NCI-H524 (cell line): ENCODE data around the gene ZNF646.
"Not testable (repeated sequence)": the region's sequence is repeated elsewhere in the genome, so short reads cannot be mapped to it uniquely, and the experiment has no call there.

Source experiments
- DNase-seq, 2 experiments: peaks; one replicate each; lab custom pipeline; 2025; lab: John Stamatoyannopoulos, UW

ZNF646 gene

DNA sequence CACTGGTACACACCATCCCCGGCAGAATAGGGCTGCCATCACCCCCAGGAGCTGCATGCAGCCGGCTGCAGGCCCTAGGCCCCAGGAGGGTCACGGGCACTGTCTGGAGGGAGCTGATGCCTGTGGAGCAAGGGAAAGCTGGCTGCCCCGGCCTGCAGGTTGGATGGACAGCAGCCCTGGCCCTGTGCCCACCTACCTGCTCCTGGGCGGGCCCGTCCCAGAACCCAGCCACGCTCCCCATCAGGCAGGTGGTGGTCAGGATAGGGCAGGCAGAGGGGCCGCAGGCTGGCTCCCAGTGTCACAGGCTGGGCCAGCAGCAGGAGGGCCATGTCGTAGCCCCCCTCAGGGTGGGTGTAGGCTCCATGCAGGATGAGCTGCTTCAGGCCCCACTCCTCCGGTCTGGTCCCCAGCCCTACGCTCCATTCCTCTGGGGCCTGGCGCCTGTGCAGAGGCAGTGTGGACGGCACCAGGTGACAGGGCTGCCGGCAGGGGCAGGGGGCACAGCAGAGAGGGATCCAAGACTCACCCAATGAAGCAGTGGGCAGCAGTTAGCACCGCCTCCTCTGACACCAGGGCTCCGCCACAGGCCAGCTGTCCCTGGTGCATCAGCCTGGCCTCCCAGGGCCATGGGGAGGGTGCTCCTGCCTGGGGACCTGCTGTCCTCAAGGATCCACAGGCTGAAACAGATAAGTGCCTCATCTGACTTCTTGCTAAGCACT, 10.5 kb downstream of the ZNF646 start:
- DNase-seq, result no peak

DNA sequence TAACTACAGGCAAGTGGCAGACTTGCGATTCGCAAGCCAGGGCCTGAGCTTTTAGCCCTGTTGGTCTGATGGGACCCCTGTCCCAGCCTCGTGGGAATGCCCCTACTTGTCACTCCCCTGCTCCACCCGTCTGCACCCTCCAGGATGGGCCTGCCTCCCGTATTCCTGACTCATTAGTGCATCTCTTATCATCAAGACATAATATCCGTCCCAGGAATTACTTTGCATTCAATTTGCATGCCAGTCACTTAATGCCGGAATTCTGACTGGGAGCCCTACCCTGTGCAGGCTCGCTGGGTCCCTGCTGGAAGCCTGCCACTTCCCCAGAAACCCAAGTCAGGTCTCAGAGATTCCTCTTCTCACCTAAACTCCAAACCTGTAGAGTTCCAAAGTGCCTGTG, 11.2 kb downstream of the ZNF646 start:
- no peak for DNase-seq

DNA sequence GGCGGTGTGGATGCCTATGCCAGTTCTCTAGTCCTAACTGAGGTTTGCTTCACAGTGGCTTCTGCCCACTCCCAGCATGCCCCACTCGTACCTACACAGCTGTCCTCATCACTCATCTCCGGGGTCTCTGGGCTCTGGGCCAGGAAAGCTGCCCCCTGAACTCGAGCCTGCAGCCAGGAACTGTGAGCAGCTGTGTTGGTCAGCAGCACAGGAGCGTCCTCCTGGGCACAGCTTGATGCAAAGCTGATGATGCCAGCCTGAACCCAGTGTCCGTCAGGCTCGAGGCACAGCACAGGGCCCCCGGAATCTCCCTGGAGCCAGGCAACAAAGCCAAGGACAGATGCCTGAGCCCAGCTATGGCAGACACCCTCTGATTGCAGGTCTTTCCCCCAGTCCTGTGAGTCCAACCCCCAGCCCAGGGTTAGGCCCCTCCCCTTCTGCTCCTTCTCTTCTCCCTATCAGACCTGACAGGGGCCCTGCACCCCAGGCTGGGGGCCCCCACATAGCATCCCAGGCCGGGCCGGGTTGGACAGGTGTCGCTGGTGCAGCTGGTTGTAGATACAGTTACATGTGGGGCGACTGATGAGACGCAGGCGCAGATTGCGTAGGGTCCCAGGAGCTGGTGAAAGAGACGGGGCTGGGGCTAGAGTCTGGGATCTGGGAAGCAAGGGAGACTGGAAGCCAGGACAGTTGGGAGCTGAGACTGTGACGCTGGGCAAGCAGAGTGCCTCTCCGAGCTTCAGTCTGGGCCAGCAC, 11.8 kb downstream of the ZNF646 start:
- DNase-seq, result no peak

DNA sequence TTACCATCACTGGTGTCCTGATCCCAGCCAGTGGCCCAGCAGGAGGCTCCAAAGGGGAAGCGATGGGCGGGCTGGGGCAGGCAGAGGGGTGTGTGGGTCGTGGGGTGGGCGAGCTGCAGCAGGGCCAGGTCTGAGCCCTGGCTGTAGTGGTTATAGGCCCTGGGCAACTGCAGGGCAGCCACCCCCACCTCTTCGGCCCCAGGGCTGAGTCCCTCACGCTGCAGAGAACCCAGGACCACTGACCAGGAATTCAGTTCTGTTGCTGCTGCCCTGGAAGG, 12.3 kb downstream of the ZNF646 start:
- DNase-seq, result no peak

DNA sequence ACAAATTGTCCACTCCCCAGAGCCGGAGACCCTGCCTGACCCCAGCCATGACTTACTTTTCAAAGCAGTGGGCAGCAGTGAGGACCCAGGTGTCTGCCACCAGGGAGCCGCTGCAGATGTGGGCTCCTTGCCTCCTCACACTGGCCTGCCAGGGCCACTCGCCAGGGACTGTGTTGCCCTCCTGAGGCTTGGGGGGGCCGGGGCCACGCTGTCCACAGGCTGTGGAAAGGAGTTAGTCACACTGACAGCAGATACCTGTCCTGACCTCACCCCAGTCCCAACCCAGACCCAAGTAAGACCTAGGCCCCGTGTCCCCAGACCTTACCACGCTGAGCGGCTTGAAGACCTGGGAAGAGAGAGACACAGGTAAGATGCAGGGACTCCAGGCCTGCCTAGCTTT, 13.3 kb downstream of the ZNF646 start:
- DNase-seq, result no peak

DNA sequence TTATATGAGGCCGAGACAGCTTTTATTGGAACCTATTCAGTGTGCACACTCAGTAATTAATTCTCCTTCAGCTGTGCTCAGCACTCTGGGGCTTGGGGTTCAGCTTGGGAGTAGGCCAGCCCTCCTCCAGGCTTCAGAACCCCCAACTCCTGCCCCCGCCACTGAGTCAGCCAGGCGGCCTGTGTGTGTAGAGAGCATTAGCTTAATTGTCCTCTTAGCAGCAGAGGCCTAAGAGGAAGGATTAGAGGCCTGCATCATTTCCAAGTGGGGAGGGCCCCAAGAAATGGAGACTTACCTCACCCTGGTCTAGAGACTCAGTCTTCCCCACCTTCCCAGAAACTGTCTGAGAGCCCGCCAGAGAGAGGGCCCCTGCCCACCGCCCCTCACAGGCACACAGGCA, 13.7 kb downstream of the ZNF646 start:
- DNase-seq, result no peak

DNA sequence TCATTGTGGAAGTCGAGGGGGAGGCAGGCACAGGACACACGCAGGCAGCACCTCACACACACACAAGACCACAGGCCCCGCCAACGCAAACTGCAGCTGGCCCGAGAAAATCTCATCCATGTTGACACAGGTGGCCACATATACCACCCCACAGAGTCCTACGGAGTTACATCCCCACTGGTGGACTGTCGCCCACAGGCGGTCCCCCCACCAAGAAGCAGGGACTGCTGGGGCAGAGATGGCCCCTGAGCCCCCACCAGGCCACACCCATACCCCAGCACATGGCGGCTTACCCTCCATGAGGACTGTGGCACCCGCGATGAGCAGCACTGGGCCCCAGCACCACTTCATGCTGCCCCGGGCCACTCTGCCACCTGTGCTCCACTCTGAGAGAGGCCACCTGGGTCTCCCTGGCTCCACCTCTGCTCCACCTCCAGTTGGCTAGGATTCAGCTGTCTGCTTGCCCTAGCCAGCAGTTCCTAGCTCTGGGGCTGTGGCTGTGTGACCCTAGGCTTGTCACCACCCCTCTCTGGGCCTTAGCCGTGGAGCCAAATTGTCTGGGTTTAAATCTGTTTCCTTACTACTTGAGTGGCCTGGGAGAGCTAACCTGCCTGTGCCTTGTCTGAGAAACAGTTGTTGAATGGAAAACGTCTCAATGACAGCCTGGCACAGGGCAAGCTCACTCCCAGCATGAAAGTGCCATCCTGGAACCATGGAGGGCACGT, 14.4 kb downstream of the ZNF646 start, which contains the start of gene PRSS53:
Gene PRSS53 (minus strand): TSS at position 485 of the 725 bp plus-strand sequence. CDS start 134 bp downstream, at position 351.
- DNase-seq, result no peak

DNA sequence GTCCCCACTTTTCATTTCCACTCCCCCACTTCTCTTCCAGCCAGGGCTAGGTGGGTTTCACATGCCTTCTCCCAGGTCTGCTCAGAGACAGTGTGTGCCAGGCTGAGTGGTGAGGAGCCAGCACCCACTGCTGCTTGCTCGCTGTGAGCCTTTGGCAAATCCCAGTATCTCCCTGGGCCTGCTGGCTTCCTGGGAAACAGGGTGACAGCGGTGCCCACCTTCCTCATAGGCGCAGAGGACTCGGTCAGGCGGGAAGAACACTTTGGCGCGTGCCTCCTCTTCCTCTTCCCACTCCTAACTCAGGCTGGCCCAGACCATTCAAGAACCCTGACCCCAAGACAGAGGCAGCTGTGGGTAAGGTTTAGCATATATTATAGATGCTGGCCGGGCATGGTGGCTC, 15.0 kb downstream of the ZNF646 start:
- DNase-seq, result no peak

DNA sequence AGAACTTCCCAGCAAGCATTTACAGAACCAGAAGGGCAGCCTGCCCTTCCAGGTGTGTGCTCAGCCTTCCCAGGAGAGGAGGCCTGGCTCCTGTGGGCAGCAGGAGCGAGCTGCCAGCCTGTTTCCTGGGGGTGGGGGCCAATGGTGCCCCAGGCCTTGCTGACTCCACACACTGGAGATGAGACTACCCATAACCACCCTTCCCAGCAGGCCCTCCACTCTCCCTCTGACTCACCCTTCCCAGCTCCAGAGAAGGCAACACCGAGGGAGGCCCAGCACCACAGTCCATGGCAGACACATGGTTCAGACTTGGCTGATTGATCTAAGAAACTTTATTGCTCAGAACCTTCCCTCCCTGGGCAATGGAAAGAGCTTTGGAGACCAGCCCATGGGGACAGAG, 16.3 kb downstream of the ZNF646 start:
- no peak for DNase-seq

DNA sequence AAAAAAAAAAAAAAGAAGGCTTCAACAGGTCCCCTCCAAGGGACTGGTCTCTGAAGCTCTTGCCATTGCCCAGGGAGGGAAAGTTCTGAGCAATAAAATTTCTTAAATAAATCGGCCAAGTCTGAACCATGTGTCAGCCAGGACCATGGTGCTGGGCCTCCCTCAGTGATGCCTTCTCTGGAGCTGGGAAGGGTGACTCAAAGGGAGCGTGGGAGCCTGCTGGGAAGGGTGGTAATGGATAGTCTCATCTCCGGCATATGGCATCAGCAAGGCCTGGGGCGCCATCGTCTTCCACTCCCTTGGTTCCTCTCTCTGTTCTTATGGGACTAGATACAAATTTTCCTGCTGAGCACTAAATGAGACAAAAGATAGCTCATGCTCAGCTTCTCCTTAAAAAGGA, 18.1 kb downstream of the ZNF646 start:
- DNase-seq, result no peak

DNA sequence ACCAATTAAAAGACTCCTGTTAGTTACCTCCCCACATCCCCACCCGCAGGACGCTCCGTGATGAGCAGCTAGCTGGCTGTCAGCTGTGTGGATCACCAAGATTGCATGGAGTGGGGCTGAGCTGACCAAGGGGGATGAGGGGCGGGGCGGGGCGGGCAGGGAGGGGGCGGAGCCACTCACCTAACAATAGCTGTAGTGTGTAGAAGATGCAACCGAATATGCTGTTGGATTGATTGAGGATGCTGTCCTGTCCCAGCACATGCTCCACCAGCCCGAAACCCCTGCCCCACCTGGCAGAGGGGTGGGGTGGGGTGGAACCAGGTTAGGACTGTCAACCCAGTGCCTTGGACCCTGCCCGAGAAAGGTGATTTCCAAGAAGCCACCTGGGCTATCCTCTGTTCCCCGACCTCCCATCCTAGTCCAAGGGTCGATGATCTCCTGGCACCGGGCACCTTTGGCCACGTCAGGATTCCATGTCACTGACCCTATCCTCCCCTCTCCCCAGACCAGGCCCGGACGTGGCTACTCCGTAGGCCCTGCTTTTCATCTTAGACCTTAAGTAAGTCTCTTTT, 19.0 kb downstream of the ZNF646 start:
- DNase-seq, result peak in 1 of 2 experiments; percentile 45

DNA sequence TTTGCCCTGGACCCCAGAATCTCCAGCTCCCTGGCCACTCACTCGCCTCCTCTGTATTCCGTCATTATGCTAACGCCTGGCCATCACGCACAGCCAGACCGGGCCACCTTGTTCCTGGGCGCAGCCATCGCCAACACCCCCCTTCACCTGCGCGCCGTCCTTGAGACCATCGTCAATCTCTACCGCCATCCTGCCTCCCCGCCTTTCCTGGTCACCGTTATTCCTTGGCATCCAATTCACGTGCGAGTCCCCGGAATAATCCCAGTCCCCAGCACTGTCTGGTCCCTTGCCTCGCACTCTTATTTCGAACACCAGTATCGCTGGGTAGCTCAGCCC, 19.8 kb downstream of the ZNF646 start:
- DNase-seq, result peak in 1 of 2 experiments; percentile 47

DNA sequence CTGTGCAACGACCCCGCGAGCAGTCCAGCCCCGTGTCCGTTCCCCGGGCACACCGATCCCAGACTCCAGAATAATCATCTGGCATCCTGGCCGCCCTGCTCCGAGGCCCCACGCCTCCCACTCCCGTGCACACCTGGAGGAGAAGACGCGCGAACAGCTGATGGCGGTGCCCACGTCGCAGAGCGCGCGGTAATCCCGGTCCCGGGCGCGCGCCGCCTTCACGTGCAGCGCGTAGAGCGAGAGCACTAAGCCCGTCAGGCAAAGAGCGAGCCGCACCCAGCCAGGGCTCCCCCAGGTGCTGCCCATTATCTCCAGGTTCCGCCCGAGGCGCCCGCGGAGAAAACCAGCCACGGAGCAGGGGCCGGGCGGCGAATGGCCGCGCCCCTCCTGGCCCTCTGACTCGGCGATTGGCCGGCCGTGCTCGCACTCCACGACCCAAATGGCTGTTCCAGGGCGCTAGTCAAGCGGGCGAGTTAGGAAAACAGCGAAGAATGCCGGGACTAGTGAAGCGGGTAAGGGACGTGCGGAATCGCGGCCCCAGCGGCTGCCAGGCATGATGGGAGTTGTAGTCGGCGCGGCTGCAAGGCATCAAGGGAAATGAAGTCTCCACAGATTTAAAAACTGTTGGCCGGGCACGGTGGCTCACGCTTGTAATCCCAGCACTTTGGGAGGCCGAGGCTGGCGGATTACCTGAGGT, 20.4 kb downstream of the ZNF646 start, which contains the start of gene VKORC1:
Gene VKORC1 (minus strand): TSS at position 374 of the 697 bp plus-strand sequence. CDS start 68 bp downstream, at position 306.
- peak; percentile 98 for DNase-seq

DNA sequence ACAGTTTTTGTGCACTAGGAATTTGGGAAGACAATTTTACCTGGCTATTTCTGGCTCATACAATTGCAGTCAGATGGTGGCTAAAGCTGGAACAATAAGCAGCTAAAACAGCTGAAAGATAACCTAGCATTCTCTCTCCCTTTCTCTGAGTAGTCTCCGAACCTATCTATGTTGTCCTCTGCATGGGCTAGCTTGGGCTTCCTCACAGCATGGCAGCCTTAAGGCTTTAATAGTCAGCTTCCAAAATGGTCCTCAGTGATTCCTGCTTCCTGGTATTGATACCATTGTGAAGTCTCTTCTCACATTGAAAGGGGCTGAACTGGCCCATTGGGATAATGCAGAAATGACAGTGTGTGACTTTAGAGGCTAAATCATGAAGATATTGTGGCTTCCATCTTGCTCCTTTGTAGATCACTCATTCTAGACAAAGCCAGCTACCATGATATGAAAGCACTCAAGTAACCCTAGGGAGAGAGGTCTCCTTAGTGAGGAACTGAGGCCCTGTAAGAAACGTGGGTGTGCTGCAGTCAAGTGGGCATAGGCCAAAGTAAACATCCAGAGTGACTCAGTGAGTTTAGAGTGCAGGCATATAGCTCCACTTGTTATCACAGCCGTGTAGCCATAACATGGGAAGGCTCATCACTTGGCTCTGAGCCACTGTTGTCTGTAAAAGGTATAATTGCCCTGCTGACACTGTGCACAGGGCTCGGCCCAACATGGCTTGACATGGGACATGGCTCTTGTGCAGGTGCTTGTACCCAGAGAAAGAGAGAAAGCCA, 25.8 kb downstream of the ZNF646 start:
- no peak for DNase-seq

DNA sequence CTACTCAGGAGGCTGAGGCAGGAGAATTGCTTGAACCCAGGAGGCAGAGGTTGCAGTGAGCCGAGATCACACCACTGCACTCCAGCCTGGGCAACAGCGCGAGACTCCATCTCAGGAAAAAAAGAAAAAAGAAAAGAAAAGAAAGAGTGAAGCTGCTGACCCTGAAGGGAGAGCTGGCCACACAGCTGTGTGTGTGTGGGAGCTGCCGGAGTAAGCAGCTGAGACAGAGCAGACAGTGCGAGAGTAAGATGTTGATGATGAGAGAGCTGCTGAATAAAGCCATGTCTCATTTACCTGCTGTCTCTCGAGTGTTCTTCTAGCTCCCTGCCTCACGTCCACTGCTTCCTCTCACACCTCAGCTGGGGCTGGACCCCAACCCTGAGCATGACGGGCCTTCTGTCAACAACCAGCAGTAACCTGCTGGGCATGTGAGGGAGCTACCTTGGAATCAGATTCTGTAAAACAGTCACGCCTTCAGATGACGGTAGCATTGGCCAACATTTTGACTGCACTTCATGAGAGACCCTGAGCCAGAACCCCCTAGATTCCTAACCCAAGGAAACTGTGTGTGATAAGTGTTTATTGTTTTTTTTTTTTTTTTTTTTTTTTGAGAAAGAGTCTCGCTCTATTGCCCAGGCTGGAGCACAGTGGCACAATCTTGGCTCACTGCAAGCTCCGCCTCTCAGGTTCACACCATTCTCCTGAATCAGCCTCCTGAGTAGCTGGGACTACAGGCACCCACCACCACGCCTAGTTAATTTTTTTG, 26.8 kb downstream of the ZNF646 start:
- DNase-seq, result not testable (repeated sequence)

DNA sequence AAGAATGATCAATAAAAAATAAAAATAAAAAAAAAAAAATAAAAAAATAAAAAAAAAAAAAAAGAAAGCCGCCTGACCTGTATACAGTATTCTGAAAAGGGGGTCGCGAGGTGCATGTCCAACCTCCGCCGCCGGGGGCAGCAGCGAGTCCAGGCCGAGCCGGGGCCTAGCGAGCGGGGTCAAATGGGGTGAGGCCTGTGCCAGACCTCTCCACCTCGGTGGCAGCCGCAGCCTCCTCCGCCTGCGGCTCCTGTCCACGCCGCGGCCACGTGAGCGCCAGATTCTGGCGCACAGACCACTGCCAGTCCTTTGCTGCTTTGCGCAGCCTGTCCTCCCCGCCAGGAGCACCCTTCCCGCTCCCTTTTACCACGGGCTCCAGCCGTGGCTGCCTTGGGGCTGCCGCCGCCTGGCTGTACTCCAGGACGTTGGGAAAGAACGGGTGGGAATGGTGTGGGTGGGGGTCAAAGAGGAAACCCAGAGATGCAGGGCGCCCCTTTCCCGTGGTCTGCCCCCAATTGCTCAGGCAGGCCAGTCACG, 31.5 kb downstream of the ZNF646 start:
- DNase-seq, result peak; percentile 17 to 46

DNA sequence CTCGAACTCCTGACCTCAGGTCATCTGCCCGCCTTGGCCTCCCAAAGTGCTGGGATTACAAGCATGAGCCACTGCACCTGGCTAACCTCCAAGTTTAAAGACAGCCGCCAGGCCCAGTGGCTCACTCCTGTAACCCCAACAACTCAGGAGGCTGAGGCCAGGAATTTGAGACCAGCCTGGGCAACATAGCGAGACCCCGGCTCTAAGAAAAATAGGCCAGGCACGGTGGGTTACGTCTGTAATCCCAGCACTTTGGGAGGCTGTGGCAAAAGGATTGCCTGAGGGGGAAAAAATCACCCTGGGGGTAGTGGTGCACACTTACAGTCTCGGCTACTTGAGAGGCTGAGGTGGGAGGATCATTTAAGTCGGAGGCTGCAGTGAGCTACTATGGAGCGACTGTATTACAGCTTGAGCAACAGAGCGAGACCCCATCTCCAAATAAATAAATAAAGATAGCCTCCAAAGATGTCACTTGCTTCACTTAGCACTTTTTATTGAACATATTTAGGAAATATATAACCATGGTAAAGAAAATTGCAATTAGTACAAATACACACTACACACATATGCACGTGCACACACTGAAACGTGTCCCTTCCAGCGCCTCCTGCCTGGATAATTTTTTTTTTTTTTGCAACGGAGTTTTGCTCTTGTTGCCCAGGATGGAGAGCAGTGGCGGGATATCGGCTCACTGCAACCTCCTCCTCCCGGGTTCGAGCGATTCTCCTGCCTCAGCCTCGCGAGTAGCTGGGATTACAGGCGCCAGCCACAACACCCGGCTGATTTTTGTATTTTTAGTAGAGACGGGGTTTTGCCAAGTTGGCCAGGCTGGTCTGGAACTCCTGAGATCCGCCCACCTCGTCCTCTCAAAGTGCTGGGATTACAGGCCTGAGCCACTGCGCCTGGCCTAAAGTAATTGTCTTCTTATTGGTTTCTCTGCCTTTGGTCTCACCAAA, 32.6 kb downstream of the ZNF646 start:
- peak in 1 of 2 experiments; percentile 61 for DNase-seq

DNA sequence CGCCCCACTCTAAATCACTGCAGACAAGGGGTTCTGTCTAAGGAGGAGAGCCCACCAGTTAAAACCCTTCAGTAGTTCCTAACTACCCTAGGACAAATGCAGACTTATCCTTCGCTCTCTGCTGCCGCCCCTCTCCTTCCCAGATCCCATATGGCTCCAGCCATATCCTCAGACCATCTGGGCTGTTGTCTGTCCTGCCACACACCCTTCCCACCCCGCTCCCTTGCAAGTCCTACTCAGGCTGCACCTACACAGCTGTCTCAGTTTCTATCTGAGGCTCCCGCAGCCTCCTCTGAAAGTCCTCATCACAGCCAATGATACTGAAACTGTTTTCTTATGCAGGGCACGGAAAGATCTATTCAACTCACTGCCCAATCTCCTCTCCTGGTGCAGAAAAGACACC, 33.2 kb downstream of the ZNF646 start:
- peak; percentile 81 to 95 for DNase-seq
